Ureter (tissue), 1 donor: ENCODE results near the gene C21orf58. TPM values are rescaled to one million over a fixed set of nuclear protein-coding genes. Genes with fewer than 3 reads are reported as not detected.

ENCODE experiments used
- DNase-seq: peaks from one replicate; pipeline ENCODE4 v3.0.0-alpha.2; 2020; ENCODE audit warnings: low spot score
- total RNA-seq: library from RNA; stranded (reverse); gene quantifications from one replicate; pipeline ENCODE4 v1.2.4, GENCODE V29; 2023
- donor health status: DM: yes; HTN: yes; CAD: no.

Gene C21orf58
- total RNA-seq, 1 donor from 2014 or later: 2.2 TPM

- peak; percentile 77 for DNase-seq
These were observed 27.5 kb downstream of the C21orf58 start for GRCh38 chr21:46295996-46296752.

GRCh38 chr21:46295177-46295770 is 28.4 kb downstream of the C21orf58 start:
- no peak for DNase-seq

GRCh38 chr21:46294647-46295176 is 29.0 kb downstream of the C21orf58 start:
- DNase-seq: no peak

GRCh38 chr21:46291561-46291960 is 32.1 kb downstream of the C21orf58 start:
- DNase-seq: no peak

DNA sequence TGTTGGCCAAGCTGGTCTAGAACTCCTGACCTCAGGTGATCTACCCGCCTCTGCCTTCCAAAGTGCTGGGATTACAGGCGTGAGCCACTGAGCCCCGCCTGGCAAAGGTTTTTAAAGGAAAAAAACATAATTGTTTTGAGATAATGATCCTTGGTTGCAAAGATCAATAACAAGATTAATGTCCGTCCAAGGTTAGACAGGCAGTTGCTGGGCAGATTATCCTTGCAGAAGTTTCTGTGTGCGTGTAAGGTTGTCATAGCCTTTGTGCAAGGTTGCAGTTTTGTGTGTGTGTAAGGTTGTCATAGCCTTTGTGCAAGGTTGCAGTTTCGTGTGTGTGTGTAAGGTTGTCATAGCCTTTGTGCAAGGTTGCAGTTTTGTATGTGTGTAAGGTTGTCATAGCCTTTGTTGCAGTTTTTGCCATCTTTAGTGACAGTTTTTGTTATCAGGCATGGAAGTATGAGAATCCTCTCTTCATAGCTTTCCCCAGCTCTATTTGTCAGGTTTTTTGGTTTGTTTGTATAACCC is 34.0 kb downstream of the C21orf58 start:
- DNase-seq: no peak

DNA sequence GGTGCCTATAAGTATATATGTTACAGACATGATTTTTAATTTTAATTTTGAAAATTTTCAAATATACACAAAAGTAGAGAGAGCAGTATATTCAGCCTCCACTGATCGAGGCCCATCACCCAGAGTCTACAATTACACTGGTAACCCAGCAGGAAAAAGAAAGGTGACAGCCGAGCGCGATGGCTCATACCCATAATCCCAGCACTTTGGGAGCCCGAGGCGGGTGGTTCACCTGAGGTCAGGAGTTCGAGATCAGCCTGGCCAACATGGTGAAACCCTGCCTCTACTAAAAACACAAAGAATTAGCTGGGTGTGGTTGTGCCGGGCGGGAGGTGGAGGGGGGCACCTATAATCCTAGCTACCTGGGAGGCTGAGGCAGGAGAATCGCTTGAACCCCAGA is 36.1 kb downstream of the C21orf58 start:
- no peak for DNase-seq

DNA sequence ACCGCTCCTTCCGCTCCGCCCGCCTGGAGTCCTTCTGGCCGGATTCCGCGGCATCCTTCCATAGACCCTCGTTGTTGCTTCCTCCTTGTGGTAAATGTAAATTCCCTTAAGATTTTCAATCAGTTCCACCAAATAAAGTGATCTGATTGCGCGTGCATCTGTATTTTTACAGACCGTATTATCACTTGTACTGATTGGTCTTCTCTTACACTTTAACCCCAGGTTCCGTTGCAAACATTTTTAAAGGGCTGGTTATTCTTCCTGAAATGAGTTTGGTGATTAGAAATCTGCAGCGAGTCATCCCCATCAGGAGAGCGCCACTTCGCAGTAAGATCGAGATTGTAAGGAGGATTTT is 37.0 kb downstream of the C21orf58 start:
- no peak for DNase-seq

GRCh38 chr21:46285761-46286647 is 37.7 kb downstream of the C21orf58 start, which contains the start of gene YBEY:
YBEY (plus strand) TSS chr21:46286342; CDS start chr21:46286914, 572 bp downstream.
- DNase-seq: peak; percentile 91

GRCh38 chr21:46285206-46285661 is 38.4 kb downstream of the C21orf58 start, which contains the start of gene MCM3AP:
MCM3AP (minus strand) TSS chr21:46285611; CDS start chr21:46285286, 325 bp downstream.
- no peak for DNase-seq

DNA sequence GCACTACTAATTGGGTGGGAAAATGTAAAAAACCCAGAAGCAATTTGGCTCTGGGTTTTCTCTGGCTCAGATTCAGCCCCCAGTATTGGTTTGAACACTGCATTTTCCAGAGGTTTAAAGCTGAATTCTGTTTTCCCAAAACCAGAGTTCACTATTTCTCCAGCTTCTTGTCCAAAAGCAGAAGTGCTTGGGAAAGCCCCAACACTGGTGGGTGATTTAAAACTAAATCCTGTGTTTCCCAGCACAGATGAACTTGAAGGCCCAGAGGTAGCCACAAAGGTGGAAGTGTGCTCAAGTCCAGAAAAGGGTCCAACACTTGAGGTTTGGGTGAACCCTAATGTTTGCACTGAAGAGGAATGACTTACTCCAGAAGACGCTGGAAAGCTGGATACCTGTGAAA is 38.9 kb downstream of the C21orf58 start:
- no peak for DNase-seq

DNA sequence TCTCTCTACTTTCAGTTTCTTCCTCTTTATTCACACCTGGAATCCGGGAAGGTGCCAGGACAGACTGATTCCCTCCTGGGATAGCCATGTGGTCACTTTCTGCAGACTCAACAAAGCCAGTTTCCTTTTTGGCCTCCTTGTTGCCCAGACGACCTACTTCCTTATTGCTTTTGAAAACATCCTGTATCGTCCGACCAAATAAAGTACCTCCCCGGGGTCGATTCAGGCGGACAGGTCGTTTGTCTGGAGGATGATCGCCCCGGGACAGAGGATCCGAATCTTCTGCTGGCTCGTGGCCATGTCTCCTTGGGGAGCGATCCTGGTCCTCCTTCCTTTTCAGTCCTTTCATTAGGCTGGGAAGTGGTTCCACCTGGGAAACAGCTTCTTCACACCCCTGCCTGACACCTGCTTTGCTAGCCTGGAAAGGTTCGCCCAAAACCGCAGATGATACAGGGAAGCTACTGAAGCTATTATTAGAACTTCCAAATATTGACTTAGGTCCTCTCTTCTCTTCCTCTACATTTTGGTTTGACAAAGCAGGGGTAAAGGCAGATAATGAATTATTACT is 39.5 kb downstream of the C21orf58 start:
- DNase-seq: no peak

DNA sequence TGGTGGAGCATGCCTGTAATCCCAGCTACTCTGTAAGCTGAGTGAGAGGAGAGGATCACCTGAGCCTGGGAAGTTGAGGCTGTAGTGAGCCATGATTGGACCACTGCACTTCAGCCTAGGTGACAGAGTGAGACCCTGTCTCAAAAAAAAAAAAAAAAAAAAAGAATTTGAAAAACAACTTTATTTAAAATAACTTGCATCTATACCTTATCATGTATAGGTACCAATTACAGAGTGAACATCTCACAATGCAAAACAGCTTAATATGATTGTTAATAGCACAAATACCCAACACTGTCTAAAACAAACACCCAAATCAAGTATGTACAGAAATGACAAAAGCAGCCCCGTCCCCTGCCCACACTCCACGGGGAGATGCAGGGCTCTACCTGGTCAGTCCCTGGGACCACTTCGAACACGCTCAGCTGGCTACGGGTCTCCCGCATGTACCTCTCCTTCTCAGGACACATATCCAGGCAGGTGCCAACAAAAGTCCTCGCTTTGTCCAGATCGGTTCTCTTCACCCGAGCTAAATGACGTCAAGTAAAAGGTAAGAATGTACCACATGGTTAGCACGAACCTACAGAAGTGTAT is 48.8 kb downstream of the C21orf58 start:
- DNase-seq: no peak

DNA sequence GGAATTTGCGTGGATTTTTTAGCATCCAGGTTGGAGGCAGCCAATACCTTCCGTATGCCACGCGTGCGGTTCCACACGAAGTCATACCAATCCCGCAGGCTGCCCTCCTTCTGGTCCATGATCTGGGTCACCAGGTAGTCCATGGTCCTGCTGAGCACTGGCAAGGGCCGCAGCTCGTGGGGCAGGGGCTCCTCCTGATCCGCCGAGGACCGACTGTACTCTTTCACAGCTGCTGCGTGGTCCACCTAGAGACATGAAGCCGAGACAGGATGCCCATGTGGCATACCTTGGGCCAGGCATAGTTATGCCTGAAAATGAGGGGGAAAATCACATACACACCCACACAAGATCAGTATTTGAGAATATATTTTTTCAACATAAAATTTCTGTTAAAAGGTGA is 50.3 kb downstream of the C21orf58 start:
- DNase-seq: no peak

DNA sequence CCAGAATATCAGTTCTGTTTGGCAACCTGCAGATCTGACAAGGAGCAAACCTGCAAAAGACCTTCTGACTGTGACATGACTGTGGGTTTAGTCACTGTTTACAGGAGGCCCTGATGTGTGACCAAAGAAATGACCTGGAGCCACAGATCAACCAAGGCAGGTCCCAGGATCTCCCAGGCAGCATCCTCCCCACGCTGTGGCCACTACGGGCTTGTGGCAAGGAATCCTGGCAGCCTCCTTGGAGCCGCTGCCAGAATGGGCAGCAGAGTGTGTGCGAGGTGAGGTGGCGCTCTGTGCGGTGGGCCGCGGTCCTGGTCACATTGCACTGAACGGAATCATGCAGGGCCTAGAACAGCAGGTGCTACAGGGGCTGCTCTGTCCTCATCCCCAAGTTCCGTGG is 54.2 kb downstream of the C21orf58 start:
- no peak for DNase-seq

DNA sequence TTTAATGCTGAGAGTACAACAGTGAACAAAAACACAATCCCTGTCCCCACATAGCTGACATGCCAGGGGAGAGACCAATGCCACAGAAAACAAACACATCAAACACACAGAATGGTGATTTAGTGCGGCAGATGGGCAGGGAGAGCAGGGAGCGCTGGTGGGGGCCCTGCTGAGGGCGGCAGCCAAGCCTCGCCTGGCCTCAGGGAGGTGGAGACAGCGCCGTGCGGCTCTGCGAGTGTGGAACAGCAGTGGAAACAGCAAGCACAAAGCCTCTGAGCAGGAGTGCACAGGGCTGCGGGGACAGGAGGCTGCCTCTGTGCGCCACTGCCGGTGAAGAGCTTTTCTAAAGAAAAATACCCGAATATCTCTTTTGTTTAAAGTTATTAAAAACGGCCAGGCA is 55.3 kb downstream of the C21orf58 start:
- DNase-seq: no peak

DNA sequence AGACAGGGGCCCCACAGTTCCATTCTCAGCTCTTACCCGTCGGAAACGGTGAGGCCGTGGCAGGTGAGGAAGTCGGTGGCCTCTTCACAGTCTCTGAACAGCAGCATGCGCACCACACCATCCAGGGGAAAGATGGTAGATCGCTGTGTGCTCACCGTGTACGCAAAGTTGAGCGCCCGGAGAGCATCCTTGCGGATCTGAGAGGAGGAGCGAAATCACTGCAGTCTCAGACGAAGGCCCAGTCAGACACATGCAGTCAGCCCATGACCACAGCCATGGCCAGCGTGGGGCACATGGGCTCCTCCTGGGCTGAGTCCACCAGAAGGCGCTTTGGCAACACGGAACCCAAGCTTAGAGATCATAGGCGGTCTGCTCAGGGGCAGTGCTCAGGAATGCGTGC is 56.7 kb downstream of the C21orf58 start:
- DNase-seq: no peak

DNA sequence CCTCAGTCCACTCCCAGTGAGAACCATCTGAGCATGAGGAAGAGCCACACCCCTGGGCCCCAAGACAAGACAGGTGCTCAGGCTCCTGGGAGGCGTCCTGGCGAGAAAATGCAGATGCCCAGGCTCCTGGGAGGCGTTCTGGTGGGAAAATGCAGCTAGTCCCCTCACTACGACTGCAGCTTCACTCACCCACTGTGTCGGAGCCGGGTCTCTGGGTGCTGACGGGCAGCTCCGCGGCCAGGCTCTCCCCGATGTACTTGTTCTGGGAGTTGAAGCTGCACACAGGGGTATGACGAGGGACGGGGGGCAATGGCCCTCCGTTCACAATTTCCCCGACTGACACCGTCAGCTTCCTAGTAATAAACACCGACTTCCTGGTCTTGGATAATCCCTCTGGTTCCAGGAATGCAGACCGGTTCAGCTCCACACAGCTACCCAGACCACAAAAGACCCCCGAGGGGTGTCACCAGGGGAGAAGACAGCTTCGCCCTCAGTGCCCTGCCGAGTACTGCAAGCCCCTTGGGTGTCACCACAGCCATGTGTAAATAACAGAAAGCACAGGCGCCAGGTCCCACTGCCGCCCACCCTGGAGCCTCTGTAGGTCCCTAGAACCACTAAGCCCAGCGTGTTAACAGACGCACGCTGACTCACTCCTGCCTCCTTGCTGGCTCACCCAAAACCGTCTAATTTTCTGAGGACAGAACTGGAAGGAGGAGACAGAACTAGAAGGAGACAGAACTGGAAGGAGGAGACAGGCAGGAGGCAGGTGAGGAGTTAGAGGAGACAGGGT is 57.7 kb downstream of the C21orf58 start:
- no peak for DNase-seq

GRCh38 chr21:46264690-46265144 is 59.0 kb downstream of the C21orf58 start:
- no peak for DNase-seq

GRCh38 chr21:46264046-46264689 is 59.5 kb downstream of the C21orf58 start:
- DNase-seq: no peak
